Hepatocyte (in vitro differentiated cells): ENCODE results near the gene RBMS1. TPM values are rescaled to one million over a fixed set of nuclear protein-coding genes. Genes with fewer than 3 reads are reported as not detected.

Source experiments
- DNase-seq: peaks from one replicate; pipeline ENCODE4 v3.0.0-alpha.2; 2016; ENCODE audit warnings: low spot score
- H2AFZ ChIP-seq: fragments of 200-600 bp; sonication (generic); 2 replicates; pipeline ENCODE4 v1.6.0; 2016; ENCODE audit warnings: antibody characterized with exemption, mild to moderate bottlenecking
- H3K27ac ChIP-seq: fragments of 200-600 bp; sonication (generic); 2 replicates; pipeline ENCODE4 v1.5.1; 2016; ENCODE audit warnings: mild to moderate bottlenecking
- H3K27me3 ChIP-seq: fragments of 200-600 bp; sonication (generic); 2 replicates; pipeline ENCODE4 v1.6.1; 2016
- H3K36me3 ChIP-seq: fragments of 200-600 bp; sonication (generic); replicated peaks from 2 replicates; pipeline ENCODE4 v1.5.1; 2016; ENCODE audit warnings: low read depth; ENCODE audit not compliant: insufficient read depth
- H3K4me1 ChIP-seq: fragments of 200-600 bp; sonication (generic); 2 replicates; pipeline ENCODE4 v1.5.1; 2016; ENCODE audit warnings: mild to moderate bottlenecking, moderate library complexity; ENCODE audit not compliant: insufficient read depth
- H3K4me2 ChIP-seq: fragments of 200-600 bp; sonication (generic); 2 replicates; pipeline ENCODE4 v1.6.0; 2016
- H3K4me3 ChIP-seq: fragments of 200-600 bp; sonication (generic); 2 replicates; pipeline ENCODE4 v1.5.1; 2016; ENCODE audit warnings: mild to moderate bottlenecking
- H3K79me2 ChIP-seq: fragments of 200-600 bp; sonication (generic); 2 replicates; pipeline ENCODE4 v1.6.0; 2017; ENCODE audit warnings: mild to moderate bottlenecking
- H3K9me2 ChIP-seq: fragments of 200-600 bp; sonication (generic); replicated peaks from 2 replicates; pipeline ENCODE4 v1.6.0; 2017; ENCODE audit warnings: mild to moderate bottlenecking; ENCODE audit not compliant: insufficient read depth
- H3K9me3 ChIP-seq: fragments of 200-600 bp; sonication (generic); 2 replicates; pipeline ENCODE4 v1.5.1; 2016; ENCODE audit warnings: low read depth, mild to moderate bottlenecking
- H4K20me1 ChIP-seq: fragments of 200-600 bp; sonication (generic); 2 replicates; pipeline ENCODE4 v1.6.0; 2016; ENCODE audit warnings: mild to moderate bottlenecking; ENCODE audit not compliant: insufficient read depth, poor library complexity, severe bottlenecking
- EZH2 ChIP-seq: fragments of 200-600 bp; sonication (generic); IDR thresholded peaks from 2 replicates; pipeline ENCODE4 v1.6.1; 2016; ENCODE audit warnings: antibody characterized with exemption, mild to moderate bottlenecking, borderline replicate concordance
- EZH2phosphoT487 ChIP-seq: fragments of 200-600 bp; sonication (generic); IDR thresholded peaks from one replicate; pipeline ENCODE4 v1.6.1; 2018; ENCODE audit warnings: antibody characterized with exemption, mild to moderate bottlenecking, low read depth, moderate library complexity; ENCODE audit not compliant: unreplicated experiment, severe bottlenecking
- WGBS: methylation state at CpG from one replicate; pipeline ENCODE4 v1.1.6; 2016; ENCODE audit warnings: low lambda C conversion rate; ENCODE audit errors: missing lambda C conversion rate; 5-methylcytosine and 5-hydroxymethylcytosine counted together
- polyA plus RNA-seq: library from polyadenylated mRNA; unstranded; fragments of >200 nt; fragmentation: Nextera tagmentation; extraction: Ambion mirVana; gene quantifications from 2 replicates; pipeline ENCODE4 v1.2.1, GENCODE V29; 2016
- total RNA-seq: library from RNA; depleted of rRNA; stranded (reverse); fragments of >200 nt; gene quantifications from 2 replicates; pipeline ENCODE4 v1.2.3, GENCODE V29; 2014
- TF ChIP-seq, protein P1 (sequence below): fragments of 200-600 bp; sonication (generic); IDR thresholded peaks from 2 replicates; pipeline ENCODE4 v1.5.1; 2016; ENCODE audit warnings: antibody characterized with exemption, mild to moderate bottlenecking; ENCODE audit not compliant: poor library complexity

Gene RBMS1
- total and polyA plus RNA-seq, 2 experiments from 2014 or later: 87.9 to 103 TPM

DNA sequence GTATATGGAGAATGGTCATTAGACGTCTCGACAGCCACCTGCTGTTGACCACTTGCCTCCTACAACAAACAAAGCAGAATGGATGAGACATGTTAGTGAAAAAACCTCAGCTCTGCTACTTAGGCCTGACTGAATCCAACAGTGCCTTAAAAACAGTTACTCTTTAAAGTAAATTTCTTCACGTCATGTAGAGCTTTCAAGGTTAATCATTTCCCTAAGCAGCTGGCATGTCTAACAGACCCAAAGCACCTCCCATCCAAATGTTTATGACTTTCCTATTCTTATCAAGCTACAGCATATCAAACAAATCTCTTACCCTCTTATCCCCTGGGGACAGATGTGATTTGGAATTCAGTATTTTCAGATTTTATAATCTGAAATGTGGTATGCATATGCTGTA, 218.0 kb downstream of the RBMS1 start:
- Histone ChIP-seq H3K36me3 (peaks cover 11% of the 10 kb centered on the region), H3K9me2 (no peaks in the 10 kb centered on the region), H2AFZ (no peak overlapping the region), H3K79me2 (no peaks in the 10 kb centered on the region), H3K4me3 (no peak overlapping the region), H4K20me1 (no peaks in the 10 kb centered on the region), H3K4me2 (no peak overlapping the region), H3K4me1 (peaks cover 12% of the 10 kb centered on the region), H3K27me3 (no peaks in the 10 kb centered on the region), H3K9me3 (no peaks in the 10 kb centered on the region), H3K27ac (peak overlapping the region; percentile 32)
- TF ChIP-seq EZH2phosphoT487 (no peak), EZH2 (no peak)
- TF ChIP-seq, protein P1, sequence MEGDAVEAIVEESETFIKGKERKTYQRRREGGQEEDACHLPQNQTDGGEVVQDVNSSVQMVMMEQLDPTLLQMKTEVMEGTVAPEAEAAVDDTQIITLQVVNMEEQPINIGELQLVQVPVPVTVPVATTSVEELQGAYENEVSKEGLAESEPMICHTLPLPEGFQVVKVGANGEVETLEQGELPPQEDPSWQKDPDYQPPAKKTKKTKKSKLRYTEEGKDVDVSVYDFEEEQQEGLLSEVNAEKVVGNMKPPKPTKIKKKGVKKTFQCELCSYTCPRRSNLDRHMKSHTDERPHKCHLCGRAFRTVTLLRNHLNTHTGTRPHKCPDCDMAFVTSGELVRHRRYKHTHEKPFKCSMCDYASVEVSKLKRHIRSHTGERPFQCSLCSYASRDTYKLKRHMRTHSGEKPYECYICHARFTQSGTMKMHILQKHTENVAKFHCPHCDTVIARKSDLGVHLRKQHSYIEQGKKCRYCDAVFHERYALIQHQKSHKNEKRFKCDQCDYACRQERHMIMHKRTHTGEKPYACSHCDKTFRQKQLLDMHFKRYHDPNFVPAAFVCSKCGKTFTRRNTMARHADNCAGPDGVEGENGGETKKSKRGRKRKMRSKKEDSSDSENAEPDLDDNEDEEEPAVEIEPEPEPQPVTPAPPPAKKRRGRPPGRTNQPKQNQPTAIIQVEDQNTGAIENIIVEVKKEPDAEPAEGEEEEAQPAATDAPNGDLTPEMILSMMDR: no peak
- WGBS: 68% methylated on average over 3 of the region's 3 CpGs
- DNase-seq: peak; percentile 13

DNA sequence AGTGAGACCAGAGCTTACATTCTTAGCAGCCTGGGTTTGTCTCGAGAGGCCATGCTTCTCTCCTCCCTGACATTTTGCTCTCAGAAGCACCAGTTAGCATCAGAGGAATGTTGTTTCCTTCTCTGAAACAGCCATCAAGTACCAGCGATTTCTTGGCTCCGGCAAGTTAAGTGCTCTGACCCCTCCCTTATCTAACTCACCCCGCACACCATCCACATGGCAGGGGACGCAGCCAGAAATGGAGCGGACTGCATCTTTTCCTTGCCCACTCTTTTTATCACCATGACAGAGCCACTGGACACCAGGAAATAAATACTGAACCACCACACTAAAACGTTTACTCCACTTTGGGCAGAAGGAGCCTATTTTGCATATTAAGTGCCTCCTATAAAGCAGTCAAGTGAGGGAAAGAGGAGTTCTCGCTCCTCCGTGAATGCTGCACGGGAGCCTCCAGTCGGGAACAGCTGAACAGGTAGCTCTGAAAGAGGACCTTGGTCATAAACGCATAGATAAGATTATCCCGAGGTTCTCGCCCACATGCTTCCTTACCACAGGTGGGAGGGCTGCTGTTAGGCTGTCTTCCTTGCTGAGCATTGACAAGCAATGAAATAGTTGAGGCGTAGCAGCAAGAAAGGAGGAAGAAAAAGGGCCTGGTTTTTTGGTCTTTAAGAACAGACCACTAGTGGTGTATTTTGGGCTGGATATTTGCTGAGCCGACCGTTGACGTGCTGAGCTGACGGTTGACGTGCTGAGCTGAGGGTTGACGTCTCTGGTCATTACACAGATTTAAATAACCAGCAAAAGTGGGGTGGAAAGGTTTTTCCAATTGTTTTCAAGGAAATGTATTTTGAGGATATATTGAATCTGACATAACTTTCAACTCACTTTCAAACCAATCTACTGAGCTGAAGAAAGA, 222.2 kb downstream of the RBMS1 start:
- Histone ChIP-seq H3K9me2 (no peaks in the 10 kb centered on the region), H3K4me2 (peak overlapping the region; percentile 88), H3K27ac (peak overlapping the region; percentile 94), H3K4me1 (peaks cover 26% of the 10 kb centered on the region), H3K4me3 (no peak overlapping the region), H3K27me3 (no peaks in the 10 kb centered on the region), H4K20me1 (no peaks in the 10 kb centered on the region), H3K9me3 (no peaks in the 10 kb centered on the region), H3K36me3 (peaks cover 5% of the 10 kb centered on the region), H2AFZ (peak overlapping the region; percentile 73), H3K79me2 (no peaks in the 10 kb centered on the region)
- 50% methylated on average over 21 of the region's 21 CpGs for WGBS
- peak; percentile 69 for DNase-seq
- TF ChIP-seq, protein P1: no peak
- TF ChIP-seq EZH2: no peak
- no peak for TF ChIP-seq EZH2phosphoT487

DNA sequence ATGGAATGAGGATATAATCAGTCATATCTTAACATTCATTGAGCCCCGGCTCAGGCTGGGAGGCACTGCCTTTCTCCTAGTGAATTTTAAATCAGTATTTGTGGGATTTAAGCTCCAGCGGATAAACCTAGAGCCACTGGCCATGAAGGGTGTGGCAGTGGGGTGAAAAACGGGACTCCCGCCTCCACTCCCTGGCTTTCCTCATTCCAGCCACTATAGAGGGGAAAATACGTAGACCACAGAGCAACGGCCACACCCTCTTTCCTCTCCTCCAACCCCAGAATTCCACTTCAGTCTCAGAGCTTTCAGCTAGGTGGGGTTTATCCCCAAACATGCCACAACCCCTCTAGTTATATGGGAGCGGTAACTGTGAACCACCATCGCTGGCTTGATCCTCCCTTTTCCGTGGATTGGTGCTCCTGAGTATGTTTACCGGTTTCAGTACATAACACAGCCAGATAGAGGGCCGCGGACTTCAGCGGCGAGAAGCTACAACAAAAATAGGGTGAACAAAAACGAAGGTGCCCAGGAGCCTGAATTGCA, 223.0 kb downstream of the RBMS1 start:
- Histone ChIP-seq H3K9me2 (no peaks in the 10 kb centered on the region), H3K27me3 (no peaks in the 10 kb centered on the region), H3K79me2 (no peaks in the 10 kb centered on the region), H3K4me1 (peaks cover 26% of the 10 kb centered on the region), H3K4me3 (peak overlapping the region; percentile 25), H3K4me2 (peak overlapping the region; percentile 88), H3K27ac (peak overlapping the region; percentile 94), H4K20me1 (no peaks in the 10 kb centered on the region), H2AFZ (peak overlapping the region; percentile 73), H3K9me3 (no peaks in the 10 kb centered on the region), H3K36me3 (peaks cover 5% of the 10 kb centered on the region)
- peak; percentile 56 for DNase-seq
- TF ChIP-seq EZH2phosphoT487: no peak
- no peak for TF ChIP-seq EZH2
- TF ChIP-seq, protein P1: no peak
- 65% methylated on average over 15 of the region's 15 CpGs for WGBS
